ENCODE data around the gene PPP1R15B.

- no peak for TF ChIP-seq CTCF (IDR thresholded peaks at IDR 0.05; ENCODE audit: insufficient read depth, low read length)
- TF ChIP-seq GABPA (IDR thresholded peaks at IDR 0.05; ENCODE audit: low read depth), result no peak
- no peak for TF ChIP-seq POLR2AphosphoS5 (IDR thresholded peaks at IDR 0.05; ENCODE audit: low read depth)
- TF ChIP-seq REST (IDR thresholded peaks at IDR 0.05; ENCODE audit: insufficient replicate concordance, low read depth), result no peak
Measured at GRCh38 chr1:204357551-204358490, 53.8 kb downstream of the PPP1R15B start.
